NCI-H524 (cell line): Measurements from ENCODE around the gene RASSF8.

ENCODE experiments used
- DNase-seq, 2 experiments: peaks; one replicate each; lab custom pipeline; 2025; lab: John Stamatoyannopoulos, UW

RASSF8 gene

DNA sequence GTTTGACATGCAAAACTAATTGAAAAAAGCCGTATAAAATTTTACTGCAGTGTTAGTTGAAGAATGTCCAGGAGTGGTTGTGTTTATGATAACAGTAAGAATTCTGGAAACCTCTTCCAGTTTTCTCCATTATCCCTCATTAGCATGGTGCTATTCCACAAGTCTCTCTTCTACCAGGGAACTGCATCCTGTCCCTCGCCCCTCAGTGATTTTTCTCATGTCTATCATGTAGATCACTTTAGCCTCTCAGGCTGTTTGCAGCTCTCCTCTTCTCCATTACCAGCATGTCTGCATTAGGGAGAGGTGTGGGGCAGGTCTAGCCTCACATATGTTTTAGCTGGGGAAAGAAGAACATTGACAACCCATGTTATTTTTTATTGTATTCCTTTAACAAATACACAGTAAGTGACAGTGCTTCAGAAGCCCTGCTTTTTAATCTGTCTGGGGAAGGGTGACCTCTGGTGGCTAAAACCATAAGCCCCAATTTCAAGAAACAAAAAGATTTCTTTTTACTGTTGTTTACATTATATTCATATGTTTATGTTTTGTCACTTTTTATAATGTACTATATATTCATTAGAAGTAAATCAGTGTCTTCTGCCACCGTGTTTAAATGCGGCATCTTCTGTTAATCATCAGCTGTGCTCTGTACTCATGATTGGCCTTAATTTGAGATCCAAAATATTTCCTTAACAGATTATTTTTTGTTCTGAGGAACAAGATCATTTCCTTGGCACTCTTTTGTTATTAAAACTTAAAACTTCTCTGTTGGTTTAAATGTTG, 70.7 kb downstream of the RASSF8 start:
- peak in 1 of 2 experiments; percentile 22 for DNase-seq

- DNase-seq: no peak
Observed at GRCh38 chr12:26029736-26030022, 71.2 kb downstream of the RASSF8 start.

DNA sequence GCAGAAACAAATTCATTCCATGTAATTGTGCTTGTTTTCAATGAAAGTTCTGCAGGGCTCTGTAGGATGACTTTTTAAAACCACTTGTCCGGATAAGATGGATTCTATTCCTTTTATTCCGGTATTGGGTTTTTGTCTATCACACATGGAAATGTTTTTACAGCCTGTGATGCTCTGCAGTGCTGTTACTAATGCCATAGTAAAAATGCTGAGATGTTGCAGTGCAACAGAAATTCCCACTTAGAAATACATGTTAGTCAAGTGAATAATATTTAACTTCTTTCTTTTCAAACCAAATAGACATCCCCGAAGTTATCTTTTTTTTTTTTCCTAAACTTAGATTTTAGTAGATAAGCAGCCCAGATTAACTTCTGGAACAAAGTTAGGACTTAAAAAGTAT, 71.9 kb downstream of the RASSF8 start:
- no peak for DNase-seq

- DNase-seq: no peak
Observed at GRCh38 chr12:26031318-26031717, 72.8 kb downstream of the RASSF8 start.

DNA sequence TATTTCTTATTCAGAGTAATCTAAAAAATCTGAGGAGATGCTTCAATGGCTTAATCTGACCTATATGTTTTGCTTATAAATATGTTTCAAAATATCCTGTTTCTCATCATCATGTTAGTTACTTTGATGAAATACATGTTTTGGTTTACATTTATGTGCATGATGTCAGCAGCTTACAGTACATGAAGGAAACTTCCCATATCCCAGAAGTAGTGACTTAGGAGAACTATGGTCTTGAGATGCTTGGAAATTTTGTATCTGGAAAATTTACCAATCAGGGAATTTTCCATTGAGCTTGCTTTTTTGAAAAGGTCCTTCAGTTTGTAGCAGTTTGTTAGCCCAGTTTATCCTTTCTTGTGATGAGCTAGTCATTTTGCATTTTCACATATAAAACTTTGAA, 73.3 kb downstream of the RASSF8 start:
- no peak for DNase-seq

GRCh38 chr12:26032290-26032689, 73.8 kb downstream of the RASSF8 start:
- no peak for DNase-seq

DNA sequence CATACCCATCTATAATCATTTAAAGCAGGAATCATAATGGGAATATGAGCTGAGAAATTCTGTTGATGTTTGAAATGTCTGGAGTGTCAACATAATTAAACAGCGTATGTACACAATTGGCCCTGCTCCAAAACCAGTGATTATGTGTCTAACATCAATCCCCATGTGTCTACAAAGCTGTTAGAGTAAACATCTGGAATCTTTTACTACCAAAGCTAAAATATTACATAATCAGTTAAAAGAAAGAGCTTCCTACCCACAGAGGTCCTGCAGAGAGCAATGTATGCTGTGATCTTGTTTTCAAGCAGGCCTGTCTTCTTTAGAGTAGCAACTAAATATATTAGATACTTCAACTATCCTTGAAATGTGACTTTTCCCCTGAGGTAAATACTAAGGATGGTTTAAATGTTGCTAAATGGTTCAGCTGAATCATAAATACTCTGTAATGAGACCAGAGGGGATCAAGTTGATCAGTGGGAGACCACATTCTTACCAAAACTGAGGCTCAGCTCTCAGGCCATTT, 74.3 kb downstream of the RASSF8 start:
- DNase-seq: no peak

DNA sequence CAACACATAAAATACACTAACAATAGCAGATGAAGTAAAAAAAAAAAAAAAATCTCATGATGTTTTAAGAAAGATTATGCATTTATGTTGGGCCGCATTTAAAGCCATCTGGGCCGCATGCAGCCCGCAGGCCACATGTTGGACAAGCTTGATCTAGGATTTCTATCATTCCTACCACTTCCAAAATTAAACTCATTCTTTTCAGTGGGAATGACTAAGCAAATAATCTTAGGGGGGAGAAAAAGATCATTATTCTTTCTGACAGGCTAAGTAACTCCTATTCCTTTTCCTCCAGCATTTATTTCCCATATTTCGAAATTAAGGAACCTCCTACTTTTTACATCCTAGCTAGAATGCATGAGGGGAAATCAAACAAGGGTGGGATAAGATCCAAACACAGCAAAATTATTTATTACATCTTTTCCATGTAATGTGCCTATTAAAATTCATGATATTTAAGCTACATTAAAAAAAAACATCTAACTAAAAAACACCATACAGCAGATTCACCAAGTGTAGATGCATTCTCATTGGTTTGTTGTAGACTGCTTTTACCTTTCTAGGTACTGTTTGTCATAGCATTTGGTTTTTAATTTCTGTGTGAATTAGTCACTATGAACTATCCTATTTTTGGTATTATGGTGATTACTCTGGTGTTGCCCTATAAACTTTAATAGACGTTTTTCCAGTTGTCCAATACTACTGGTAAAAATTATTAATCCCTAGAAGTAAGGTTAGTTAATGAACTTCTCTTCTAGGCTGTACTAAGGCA, 76.1 kb downstream of the RASSF8 start:
- no peak for DNase-seq

DNA sequence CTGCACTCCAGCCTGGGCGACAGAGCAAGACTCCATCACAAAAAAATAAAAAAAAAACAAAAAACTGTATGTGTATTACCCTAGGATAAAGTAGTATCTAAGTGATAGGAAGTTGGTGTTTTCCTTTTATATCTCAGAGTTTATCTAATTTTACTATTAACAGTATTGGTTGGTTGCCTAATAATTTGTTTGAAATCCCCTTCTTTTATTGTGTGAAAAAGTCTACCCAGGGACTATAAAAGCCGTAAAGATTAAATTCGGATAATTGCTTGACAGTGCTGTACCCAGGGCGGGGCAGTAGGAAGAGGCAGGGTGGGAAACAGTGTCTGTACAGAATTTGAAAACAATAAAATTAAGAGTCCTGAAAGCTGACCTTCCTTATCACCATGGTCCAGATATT, 78.4 kb downstream of the RASSF8 start:
- no peak for DNase-seq

DNA sequence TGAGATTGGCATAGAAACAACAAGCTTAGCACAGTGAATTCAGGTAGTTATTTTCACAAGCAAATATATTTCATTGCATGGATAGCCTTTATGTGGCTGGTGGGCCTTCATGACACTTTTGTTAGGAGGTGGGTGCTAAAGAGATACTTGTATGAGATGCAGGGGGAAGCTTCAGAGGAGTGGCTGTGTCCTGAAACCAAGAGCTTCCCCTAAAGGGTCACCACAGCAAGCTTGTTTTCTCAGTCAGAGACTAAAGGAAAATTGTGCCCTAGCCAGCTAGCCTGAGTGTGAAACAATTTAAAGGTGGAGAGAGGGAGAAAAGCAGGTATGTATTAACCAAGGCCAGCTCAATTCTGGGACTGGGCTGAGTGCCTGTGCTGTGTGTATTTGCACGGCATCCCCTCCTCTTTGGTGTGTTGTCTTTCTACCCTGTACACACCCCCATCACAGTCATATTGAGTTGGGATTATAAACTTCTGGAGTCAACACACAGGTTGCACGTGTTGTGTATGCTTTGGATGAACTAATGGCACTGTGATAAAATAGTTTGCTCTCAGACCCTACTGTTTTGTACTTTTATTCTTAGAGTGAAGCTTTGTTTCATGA, 79.2 kb downstream of the RASSF8 start:
- DNase-seq: no peak

DNA sequence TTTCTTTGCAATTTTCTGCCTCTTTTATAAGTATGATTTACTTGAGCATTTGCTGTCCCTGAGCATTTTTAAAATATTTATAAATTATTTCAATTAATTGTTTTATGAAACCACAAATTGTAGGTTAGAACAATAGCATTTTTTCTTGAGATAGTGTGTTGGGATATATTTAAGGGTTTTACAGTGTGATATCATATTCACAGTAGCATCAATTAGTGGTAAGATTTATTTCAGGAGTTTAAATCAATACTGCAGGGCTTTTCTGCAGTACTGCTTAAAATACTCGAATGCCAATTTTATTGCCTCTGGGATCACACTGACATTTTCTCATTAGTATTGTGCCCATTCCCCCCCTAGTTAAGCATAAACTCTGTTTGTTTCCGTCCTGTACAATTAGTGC, 84.2 kb downstream of the RASSF8 start:
- DNase-seq: no peak

- no peak for DNase-seq
Observed at GRCh38 chr12:26043135-26044006, 84.9 kb downstream of the RASSF8 start.

DNA sequence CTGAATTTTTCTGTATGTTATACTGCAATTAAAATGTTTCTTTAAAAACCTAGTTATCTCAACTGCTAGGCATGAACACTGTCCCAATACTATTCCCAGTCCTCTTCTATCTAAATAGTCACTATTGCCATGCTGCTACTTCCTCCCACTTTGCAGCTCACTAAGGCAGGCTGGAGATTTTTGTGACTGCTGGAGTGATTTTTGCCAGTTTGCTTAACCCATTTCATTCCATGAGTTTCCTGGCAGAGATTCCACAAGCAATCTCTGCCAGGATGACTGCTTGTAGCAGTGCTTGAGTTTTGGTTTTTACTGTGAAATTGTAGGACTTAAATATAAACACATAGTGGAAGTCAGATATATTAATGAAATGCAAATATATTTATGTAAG, 85.5 kb downstream of the RASSF8 start:
- no peak for DNase-seq

DNA sequence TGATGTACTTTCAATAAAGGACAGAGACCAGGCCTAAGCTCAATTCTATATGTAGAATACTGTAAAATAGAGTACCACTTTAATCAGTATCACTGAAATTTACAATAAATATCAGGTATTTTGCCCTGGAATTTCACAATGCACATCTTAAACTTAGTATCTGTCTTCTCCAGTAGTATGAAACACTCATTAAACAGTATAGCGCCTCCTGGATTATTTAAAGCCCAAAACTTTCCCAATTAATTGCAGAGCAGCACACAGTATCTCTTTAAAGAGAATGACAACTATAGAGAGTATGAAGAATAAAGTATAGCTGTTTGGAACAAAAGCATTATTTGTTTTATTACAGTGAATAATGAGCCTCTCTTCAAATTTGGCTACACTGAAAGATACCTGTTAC, 86.1 kb downstream of the RASSF8 start:
- DNase-seq: no peak

DNA sequence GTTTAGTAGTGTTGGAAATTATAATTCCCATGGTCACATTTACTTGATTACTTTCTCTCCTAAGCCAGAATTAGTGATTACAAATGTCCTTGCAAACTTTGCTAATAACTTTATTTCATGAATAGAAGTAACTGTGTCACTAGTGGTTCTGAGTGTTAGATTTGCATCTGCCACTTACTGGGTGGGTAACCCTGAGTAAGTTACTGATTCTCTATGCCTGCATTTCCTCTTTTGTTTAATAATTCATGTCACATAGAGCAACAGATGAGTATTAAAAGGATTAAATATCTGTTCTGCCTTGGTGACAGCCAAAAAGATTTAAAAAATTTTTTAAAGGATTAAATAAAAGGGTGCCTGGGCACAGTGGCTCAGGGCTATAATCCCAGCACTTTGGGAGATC, 87.7 kb downstream of the RASSF8 start:
- DNase-seq: peak in 1 of 2 experiments; percentile 33

- DNase-seq: no peak
Observed at GRCh38 chr12:26046906-26047305, 88.4 kb downstream of the RASSF8 start.

GRCh38 chr12:26047401-26048226, 89.1 kb downstream of the RASSF8 start:
- no peak for DNase-seq

DNA sequence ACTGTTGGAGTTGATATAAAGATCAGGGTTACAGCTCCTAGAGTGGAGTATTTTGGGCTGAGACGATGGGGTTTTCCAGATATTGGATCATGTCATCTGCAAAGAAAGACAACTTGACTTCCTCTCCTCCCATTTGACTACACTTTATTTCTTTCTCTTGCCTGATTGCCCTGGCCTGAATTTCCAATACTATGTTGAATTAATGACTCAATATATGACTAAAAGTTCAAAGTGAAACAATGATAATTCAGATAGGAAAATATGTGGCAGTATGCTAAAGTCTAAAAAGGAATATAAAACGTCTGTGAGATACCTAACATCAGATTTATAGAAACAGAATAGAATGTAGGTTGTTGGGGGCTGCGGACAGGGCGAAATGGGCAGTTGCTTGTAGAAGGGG, 94.2 kb downstream of the RASSF8 start:
- DNase-seq: no peak

DNA sequence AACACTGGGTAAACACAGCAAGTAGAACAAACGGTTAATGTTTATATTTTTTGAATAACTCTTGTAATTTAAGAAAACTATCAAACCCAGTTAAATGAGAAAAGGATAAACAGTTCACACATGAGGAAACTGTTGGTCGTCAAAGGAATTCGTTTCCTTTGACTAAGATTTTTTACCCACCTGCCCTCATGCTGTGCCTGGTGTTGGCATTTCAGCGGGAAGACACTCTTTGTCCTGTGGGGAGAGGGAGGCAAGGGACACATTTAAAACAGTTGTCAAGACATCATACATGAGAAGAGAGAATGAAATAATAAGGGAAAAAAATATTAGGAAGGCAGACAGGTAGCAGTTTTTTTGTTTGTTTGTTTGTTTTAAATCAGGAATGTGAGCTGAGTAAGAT, 95.9 kb downstream of the RASSF8 start:
- DNase-seq: no peak

DNA sequence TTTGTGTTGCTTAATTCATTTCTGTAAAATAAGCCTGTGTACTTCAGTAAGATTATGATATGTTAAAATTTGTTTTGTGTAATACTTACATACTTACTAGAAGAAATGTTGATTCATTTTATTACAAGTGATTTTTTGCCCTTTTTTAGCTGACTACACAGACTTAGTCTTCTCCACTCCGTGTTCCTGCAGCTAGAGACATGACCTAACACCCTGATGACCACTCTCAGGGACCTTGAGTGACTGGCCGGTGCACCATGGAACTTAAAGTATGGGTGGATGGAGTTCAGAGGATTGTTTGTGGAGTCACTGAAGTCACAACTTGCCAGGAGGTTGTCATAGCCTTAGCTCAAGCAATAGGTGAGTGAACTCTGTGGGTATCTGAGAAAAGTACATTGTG, 96.6 kb downstream of the RASSF8 start:
- no peak for DNase-seq

- DNase-seq: peak in 1 of 2 experiments; percentile 64
Observed at GRCh38 chr12:26056335-26056734, 97.9 kb downstream of the RASSF8 start.
